HG03558 (cell line): ENCODE results near the gene CRAT.

Experiments
- ATAC-seq: cut with Tn5 transposase; IDR thresholded peaks from one replicate; pipeline ENCODE4 v1.9.1; 2021; ENCODE audit warnings: moderate number of reproducible peaks; ENCODE audit not compliant: unreplicated experiment; ENCODE audit errors: extremely low read depth

The CRAT gene

GRCh38 chr9:129070696-129071525, 39.7 kb downstream of the CRAT start:
- no peak for ATAC-seq

GRCh38 chr9:129069862-129070641, 40.5 kb downstream of the CRAT start:
- ATAC-seq, result no peak

- ATAC-seq, result no peak
These were observed 41.4 kb downstream of the CRAT start for GRCh38 chr9:129068990-129069861.

DNA sequence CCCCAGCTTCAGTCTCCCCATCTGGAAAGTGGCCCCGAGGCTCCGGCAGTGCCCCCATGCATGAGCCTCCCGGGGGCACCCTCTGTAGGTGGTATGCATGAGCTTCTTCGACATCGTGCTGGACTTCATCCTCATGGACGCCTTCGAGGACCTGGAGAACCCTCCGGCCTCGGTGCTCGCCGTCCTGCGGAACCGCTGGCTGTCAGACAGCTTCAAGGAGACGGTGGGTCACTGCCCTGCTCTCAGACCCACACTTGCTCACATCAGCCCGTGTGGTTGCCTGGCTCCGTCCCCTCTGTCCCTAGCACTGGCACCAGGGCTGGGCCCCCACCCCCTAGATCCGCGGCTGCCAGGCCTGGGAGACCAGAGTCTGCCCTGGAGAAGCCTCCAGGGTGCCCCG, 42.5 kb downstream of the CRAT start:
- no peak for ATAC-seq

DNA sequence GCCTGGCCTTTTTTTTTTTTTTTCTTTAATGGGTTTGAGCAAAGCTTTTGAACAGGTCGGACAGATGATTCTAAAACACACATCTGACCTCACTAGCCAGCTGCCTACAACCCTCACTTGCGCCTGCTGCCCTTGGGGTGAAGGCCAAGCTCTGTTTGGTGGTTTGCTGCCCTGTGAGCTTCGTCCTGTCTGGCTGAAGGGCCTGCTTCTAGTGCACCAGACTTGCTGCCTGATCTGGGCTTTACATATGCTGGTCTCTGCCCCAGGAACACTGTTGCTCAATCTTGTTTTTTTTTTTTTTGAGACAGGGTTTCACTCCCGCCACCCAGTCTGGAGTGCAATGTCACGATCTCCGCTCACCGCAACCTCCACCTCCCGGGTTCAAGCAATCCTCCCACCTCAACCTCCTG, 46.1 kb downstream of the CRAT start:
- no peak for ATAC-seq

- no peak for ATAC-seq
These were observed 47.5 kb downstream of the CRAT start for GRCh38 chr9:129063061-129063460.

DNA sequence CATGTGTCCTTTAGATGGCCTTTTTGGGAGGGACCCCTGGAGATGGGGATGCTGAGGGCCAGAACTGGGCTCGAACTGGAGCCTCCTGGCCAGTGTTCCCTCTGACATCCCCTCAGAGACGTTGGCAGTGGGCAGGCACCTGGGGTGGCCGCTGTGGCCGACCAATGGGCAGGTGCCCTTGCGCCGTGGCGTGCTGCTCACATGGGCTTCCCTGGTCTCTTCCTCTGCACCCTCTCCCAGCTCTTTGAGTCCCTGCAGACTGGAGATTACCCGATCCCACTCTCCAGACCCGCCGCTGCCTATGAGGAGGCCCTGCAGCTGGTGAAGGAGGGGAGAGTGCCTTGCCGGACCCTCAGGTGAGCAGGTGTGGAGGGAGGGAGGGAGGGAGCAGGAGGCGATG, 49.6 kb downstream of the CRAT start:
- no peak for ATAC-seq

DNA sequence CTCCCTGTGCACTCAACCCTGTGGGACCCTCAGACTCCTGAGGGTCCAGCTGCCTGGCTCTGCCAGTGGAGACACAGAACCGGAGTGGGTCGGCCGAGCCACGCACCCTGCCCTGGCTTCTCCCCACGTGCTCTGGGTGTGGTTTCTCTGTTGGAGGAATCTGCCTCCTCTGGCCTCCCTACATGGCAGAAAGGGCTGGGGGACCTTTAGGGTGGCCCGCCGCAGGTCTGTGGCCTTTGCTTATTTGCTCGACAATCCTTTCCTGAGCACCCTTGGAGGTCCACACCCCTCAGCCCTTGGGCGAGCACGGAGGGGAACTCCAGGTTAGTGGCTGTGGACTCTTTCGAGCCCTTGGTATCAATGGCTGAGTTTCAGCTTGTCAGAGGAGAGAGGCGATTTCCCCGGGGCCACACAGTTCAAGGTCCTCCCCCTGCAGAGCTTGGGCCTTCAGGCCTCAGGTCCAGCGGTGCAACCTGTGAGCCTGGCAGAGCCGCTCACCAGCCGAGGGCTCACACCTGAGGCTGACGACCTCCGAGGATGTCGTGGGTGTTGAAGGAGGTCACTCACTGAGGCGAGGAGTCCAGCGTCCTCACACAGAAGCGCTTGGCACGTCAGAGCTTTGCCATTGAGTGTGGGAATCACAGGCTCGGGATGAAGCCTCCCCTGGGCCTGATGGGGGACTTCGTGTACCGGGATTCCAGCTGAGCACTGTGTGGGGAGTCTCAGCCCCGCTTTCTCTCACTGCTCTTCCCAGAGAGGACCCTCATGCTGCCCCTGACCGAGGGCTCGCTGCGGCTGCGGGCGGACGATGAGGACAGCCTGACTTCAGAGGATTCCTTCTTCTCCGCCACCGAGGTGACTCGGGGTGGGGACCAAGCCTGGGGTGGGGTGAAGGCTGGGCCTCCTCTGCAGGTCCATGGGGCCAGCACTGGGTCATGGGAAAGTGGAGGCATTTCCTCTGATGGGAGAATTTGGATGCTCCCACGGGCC, 50.5 kb downstream of the CRAT start:
- no peak for ATAC-seq

GRCh38 chr9:129058965-129059795, 51.4 kb downstream of the CRAT start:
- ATAC-seq, result no peak

DNA sequence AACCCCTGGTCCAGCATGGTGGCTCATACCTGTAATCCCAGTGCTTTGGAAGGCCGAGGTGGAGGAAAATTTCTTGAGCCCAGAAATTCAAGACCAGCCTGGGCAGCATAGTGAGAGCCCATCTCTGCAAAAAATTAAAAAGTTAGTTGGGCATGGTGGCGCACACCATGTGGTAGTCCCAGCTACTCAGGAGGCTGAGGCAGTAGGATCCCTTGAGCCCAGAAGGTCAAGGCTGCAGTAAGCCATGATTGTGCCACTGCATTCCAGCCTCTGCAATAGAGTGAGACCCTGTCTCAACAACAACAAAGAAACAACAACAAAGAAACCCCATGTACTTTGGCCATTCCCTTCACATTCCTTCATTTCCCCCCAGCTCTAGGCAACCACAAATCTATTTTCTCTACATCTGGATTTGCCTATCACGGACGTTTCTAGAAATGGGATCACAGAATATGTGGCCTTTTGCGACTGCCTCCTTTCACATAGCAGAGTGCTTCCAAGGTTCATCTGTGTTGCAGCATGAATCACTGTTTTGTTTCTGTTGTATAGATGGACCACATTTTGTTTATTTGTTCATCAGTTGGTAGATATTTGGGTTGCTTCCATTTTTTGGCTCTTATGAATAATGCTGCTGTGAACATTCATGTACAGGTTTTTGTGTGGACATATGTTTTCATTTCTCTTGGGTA, 56.3 kb downstream of the CRAT start:
- no peak for ATAC-seq

DNA sequence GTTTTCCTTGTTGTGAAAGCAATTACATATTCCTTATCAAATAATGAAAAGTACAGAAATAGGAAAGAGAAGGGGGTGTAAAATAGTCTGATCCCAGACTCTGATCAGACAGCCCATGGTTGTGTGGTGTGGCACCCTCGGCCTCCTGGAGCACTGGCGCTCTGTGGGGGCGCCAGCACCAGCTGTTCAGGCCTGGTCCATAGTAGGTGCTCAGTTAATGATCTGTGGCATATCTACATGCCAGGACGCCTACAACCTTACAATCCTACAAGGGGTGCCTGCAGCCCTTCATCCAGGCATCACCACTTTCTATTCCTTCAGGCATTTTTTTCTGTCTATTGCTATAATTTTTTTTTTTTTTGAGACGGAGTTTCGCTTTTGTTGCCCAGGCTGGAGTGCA, 57.6 kb downstream of the CRAT start:
- no peak for ATAC-seq

GRCh38 chr9:129052592-129052991, 58.0 kb downstream of the CRAT start:
- no peak for ATAC-seq
